ENCODE data around the gene TNFRSF14. TPM values are rescaled to one million over a fixed set of nuclear protein-coding genes. Genes with fewer than 3 reads are reported as not detected.
A peak's percentile ranks its signal among the peaks of the same experiment; 100 is the strongest.

Gene TNFRSF14
- total RNA-seq, 3 donors from 2014 or later (not counting 1 experiment from before 2014, with no cell fraction given) = 228 to 266 (median 262) TPM

- DNase-seq = no peak
- ATAC-seq = no peak
Observed at GRCh38 chr1:2523191-2523890, 32.8 kb upstream of the TNFRSF14 start.

GRCh38 chr1:2523891-2524609 lies 32.1 kb upstream of the TNFRSF14 start:
- H3K9me3 ChIP-seq (ENCODE audit: control insufficient read depth, insufficient read depth, low read length) = no peaks in the 10 kb centered on the region
- no peak overlapping the region for H3K4me3 ChIP-seq (ENCODE audit: low read length)
- Mint-ChIP-seq H3K27me3 (ENCODE audit: low read depth in 2 of 2) (peaks cover 0 to 8% of the 10 kb centered on the region in 2 donors), H3K9me3 (no peaks in the 10 kb centered on the region), H3K4me1 (peaks cover 24 to 46% of the 10 kb centered on the region in 2 donors), H3K27ac (peak overlapping the region; percentile 65 to 93), H3K4me3 (peak overlapping the region; percentile 97), H3K36me3 (no peaks in the 10 kb centered on the region)
- DNase-seq (peak in 1 of 2 donors; percentile 75), ATAC-seq (no peak)
- intact Hi-C loops (cut with micrococcal nuclease) = no loop called here
- H3K27ac ChIP-seq (ENCODE audit: low read length) = peak overlapping the region; percentile 28
- WGBS (ENCODE audit: insufficient coverage) = 56% methylated on average over 10 of the region's 10 CpGs
- TF ChIP-seq CTCF (IDR thresholded peaks at IDR 0.05) = no peak
- peaks cover 27% of the 10 kb centered on the region for H3K36me3 ChIP-seq (ENCODE audit: control insufficient read depth, insufficient read depth, low read length)
- peaks cover 10% of the 10 kb centered on the region for H3K27me3 ChIP-seq (ENCODE audit: control insufficient read depth, insufficient read depth, low read length)
- H3K4me1 ChIP-seq (ENCODE audit: control insufficient read depth, insufficient read depth, low read length) = peaks cover 50% of the 10 kb centered on the region

More at GRCh38 chr1:2523191-2523890, 32.8 kb upstream of the TNFRSF14 start:
- peaks cover 43% of the 10 kb centered on the region for H3K4me1 ChIP-seq (ENCODE audit: control insufficient read depth, insufficient read depth, low read length)
- no peak for TF ChIP-seq CTCF (IDR thresholded peaks at IDR 0.05)
- Mint-ChIP-seq H3K36me3 (no peaks in the 10 kb centered on the region), H3K4me1 (peaks cover 24 to 40% of the 10 kb centered on the region in 2 donors), H3K27me3 (ENCODE audit: low read depth in 2 of 2) (peaks cover 0 to 5% of the 10 kb centered on the region in 2 donors), H3K9me3 (no peaks in the 10 kb centered on the region), H3K4me3 (no peak overlapping the region), H3K27ac (peak overlapping the region; percentile 65 to 93)
- intact Hi-C loops (cut with micrococcal nuclease) = no loop called here
- H3K36me3 ChIP-seq (ENCODE audit: control insufficient read depth, insufficient read depth, low read length) = peaks cover 34% of the 10 kb centered on the region
- H3K27ac ChIP-seq (ENCODE audit: low read length) = peak overlapping the region; percentile 16
- peaks cover 4% of the 10 kb centered on the region for H3K27me3 ChIP-seq (ENCODE audit: control insufficient read depth, insufficient read depth, low read length)
- WGBS (ENCODE audit: insufficient coverage) = 73% methylated on average over 32 of the region's 32 CpGs
- no peaks in the 10 kb centered on the region for H3K9me3 ChIP-seq (ENCODE audit: control insufficient read depth, insufficient read depth, low read length)
- H3K4me3 ChIP-seq (ENCODE audit: low read length) = no peak overlapping the region

- TF ChIP-seq CTCF (IDR thresholded peaks at IDR 0.05) = no peak
- Mint-ChIP-seq H3K4me3 (peak overlapping the region; percentile 97), H3K27ac (peak overlapping the region; percentile 65 to 93), H3K4me1 (peaks cover 24 to 47% of the 10 kb centered on the region in 2 donors), H3K27me3 (ENCODE audit: low read depth in 2 of 2) (peaks cover 0 to 9% of the 10 kb centered on the region in 2 donors), H3K36me3 (no peaks in the 10 kb centered on the region), H3K9me3 (no peaks in the 10 kb centered on the region)
- Histone ChIP-seq H3K9me3 (ENCODE audit: control insufficient read depth, insufficient read depth, low read length) (no peaks in the 10 kb centered on the region), H3K27me3 (ENCODE audit: control insufficient read depth, insufficient read depth, low read length) (peaks cover 15% of the 10 kb centered on the region), H3K36me3 (ENCODE audit: control insufficient read depth, insufficient read depth, low read length) (peaks cover 15% of the 10 kb centered on the region), H3K4me1 (ENCODE audit: control insufficient read depth, insufficient read depth, low read length) (peaks cover 63% of the 10 kb centered on the region), H3K27ac (ENCODE audit: low read length) (peak overlapping the region; percentile 62), H3K4me3 (ENCODE audit: low read length) (peak overlapping the region; percentile 72)
- WGBS (ENCODE audit: insufficient coverage) = 11% methylated on average over 20 of the region's 20 CpGs
- ATAC-seq = no peak
- intact Hi-C loops (cut with micrococcal nuclease) = loop anchor here (5.0 kb wide), 1 partner anchor 62 kb away; the partner anchor contains the start of gene PRXL2B
- no peak for DNase-seq
Observed at GRCh38 chr1:2525572-2525919, 30.6 kb upstream of the TNFRSF14 start.
